Heart left ventricle (tissue), 16 donors: ENCODE results near the gene CNNM3. TPM values are rescaled to one million over a fixed set of nuclear protein-coding genes. Genes with fewer than 3 reads are reported as not detected.

Experiments used
- ATAC-seq, 4 donors: fragments of 200-7000 bp; cut with Tn5 transposase; one replicate each; pipeline ENCODE4 v1.9.1; 2020 to 2022; ENCODE audit warnings: moderate library complexity in 4 of 4, mild to moderate bottlenecking in 3 of 4, moderate number of reproducible peaks in 1 of 4
- DNase-seq, 5 donors: peaks; one replicate each; pipeline ENCODE4 v3.0.0-alpha.2; 2020
- H3K27ac ChIP-seq, 12 donors: fragments of 200-600 bp; sonication (generic) in 4 of 12; one replicate each; pipeline versions ENCODE4 v1.5.0 to v1.8.0; 2016 to 2022; ENCODE audit warnings: mild to moderate bottlenecking in 2 of 12
- H3K27me3 ChIP-seq, 9 donors: fragments of 200-600 bp; sonication (generic) in 2 of 9; one replicate each; pipeline versions ENCODE4 v1.5.1 to v1.8.0; 2016 to 2022; ENCODE audit warnings: mild to moderate bottlenecking in 3 of 9
- H3K36me3 ChIP-seq, 9 donors: fragments of 200-600 bp; sonication (generic) in 2 of 9; one replicate each; pipeline versions ENCODE4 v1.5.0 to v1.8.0; 2018 to 2022; ENCODE audit warnings: mild to moderate bottlenecking in 2 of 9
- H3K4me1 ChIP-seq, 12 donors: fragments of 200-600 bp; sonication (generic) in 4 of 12; one replicate each; pipeline versions ENCODE4 v1.5.0 to v1.8.0; 2016 to 2022; ENCODE audit warnings: mild to moderate bottlenecking in 3 of 12
- H3K4me3 ChIP-seq, 12 donors: fragments of 200-600 bp; sonication (generic) in 4 of 12; one replicate each; pipeline versions ENCODE4 v1.5.0 to v1.8.0; 2017 to 2022; ENCODE audit warnings: mild to moderate bottlenecking in 9 of 12, moderate library complexity in 4 of 12
- H3K9me3 ChIP-seq, 12 donors: fragments of 200-600 bp; sonication (generic) in 4 of 12; one replicate each; pipeline versions ENCODE4 v1.5.0 to v1.8.0; 2016 to 2022; ENCODE audit warnings: mild to moderate bottlenecking in 1 of 12
- CTCF ChIP-seq, 12 donors: fragments of 200-600 bp; sonication (generic) in 4 of 12; IDR thresholded peaks; one replicate each; pipeline versions ENCODE4 v1.5.0 to v1.8.0; 2018 to 2022; ENCODE audit warnings: antibody characterized with exemption in 12 of 12, mild to moderate bottlenecking in 5 of 12
- POLR2A ChIP-seq, 2 donors: fragments of 450-650 bp; IDR thresholded peaks; one replicate each; pipeline ENCODE4 v1.6.1; 2017; ENCODE audit warnings: antibody characterized with exemption in 2 of 2, mild to moderate bottlenecking in 2 of 2, moderate library complexity in 2 of 2
- WGBS, 4 donors: extraction: QIAGEN DNeasy Blood & Tissue Kit in 2 of 4; methylation state at CpG; one replicate each; pipeline versions ENCODE4 v1.1.5 to v1.1.7; 2013 to 2018; 5-methylcytosine and 5-hydroxymethylcytosine counted together
- intact Hi-C, 10 donors: fragments of 100-400 bp; cut with DNase I; formaldehyde crosslinking; loops; one replicate each; pipeline versions ENCODE4 v1.11.1 to v1.14.2; 2022
- microRNA counts, 2 donors: library from miRNA; unstranded; fragments of <30 nt; microRNA quantifications; one replicate each; lab custom pipeline; 2016
- microRNA-seq, 4 donors: library from miRNA; unstranded; fragments of <30 nt; microRNA quantifications; one replicate each; pipeline versions ENCODE4 to v1.2.0, GENCODE V29; 2017 to 2020
- polyA plus RNA-seq, 2 donors: library from polyadenylated mRNA; stranded (reverse); fragments of 200-250 nt; gene quantifications; one replicate each; pipeline ENCODE4 v1.2.3, GENCODE V29; 2013
- total RNA-seq, 9 donors: library from RNA; depleted of rRNA in 2 of 9; stranded (reverse); fragments of >200 nt in 2 of 9; fragmentation: NEBNext Ultra II Directional in 3 of 9; extraction: Animal tissue kit (Norgen Biotek cat#: 25700) in 3 of 9; gene quantifications; one replicate each; pipeline versions ENCODE4 v1.1.0 to v1.2.4, GENCODE V29; 2016 to 2023
- donor health status: ischemic (EF 13 %, LVEDD 7.1; RV severe dilation, severe dysfunction).
- donor health status: healthy with polysubstance abuse.
- donor health status: DM: no; HTN: yes; CAD: no.
- donor health status: DM: no; HTN: no; CAD: no.
- donor health status: ischemic (EF 25% LVEDD 6.9; RV normal size, moderate dysfunction).
- donor health status: ischemic (EF 25% LVEDD 5.7; RV mildly dilated, moderate dysfunction).
- donor health status: healthy.
- donor health status: DM: yes; HTN: yes; CAD: no.
- donor health status: ischemic (EF 35%, LVEDD 5.7; RV mildly dilated, moderate dysfunction).
- donor health status: nonischemic (EF 11% LVEDD 7.7; RV severe dilation, severe dysfunction).
- donor health status: DM: yes; HTN: yes; CAD: no.
- donor health status: PGD.
- donor health status: ischemic (EF 29% LVEDD 5.4; RV normal size, mild dysfunction).
- donor health status: nonischemic (EF 23%, LVEDD 6.1; RV moderate dilation, normal function).

Gene CNNM3
- total and polyA plus RNA-seq, 11 donors = 5.1 to 17.7 (median 10.2) TPM

GRCh38 chr2:96882230-96882629, 66.2 kb downstream of the CNNM3 start:
- Histone ChIP-seq H3K4me1 (peaks cover 0 to 40% (median 18%) of the 10 kb centered on the region in 12 donors), H3K4me3 (no peak overlapping the region), H3K36me3 (no peaks in the 10 kb centered on the region), H3K27me3 (peaks cover 0 to 4% (median 0%) of the 10 kb centered on the region in 9 donors), H3K9me3 (no peaks in the 10 kb centered on the region), H3K27ac (peak overlapping the region in 1 of 12 donors; percentile 6)
- WGBS, 4 donors = 79 to 83% (median 81%) methylated on average over 12 of the region's 12 CpGs
- intact Hi-C loops = no loop called here
- ATAC-seq (no peak), DNase-seq (no peak)
- TF ChIP-seq CTCF (IDR thresholded peaks at IDR 0.05) (no peak), POLR2A (IDR thresholded peaks at IDR 0.05) (no peak)

GRCh38 chr2:96882906-96883305, 66.8 kb downstream of the CNNM3 start:
- no peaks in the 10 kb centered on the region for H3K36me3 ChIP-seq
- WGBS, 4 donors = 71 to 89% (median 87%) methylated on average over 7 to 8 of the region's 8 CpGs
- peaks cover 0 to 4% (median 0%) of the 10 kb centered on the region in 9 donors for H3K27me3 ChIP-seq
- no peaks in the 10 kb centered on the region for H3K9me3 ChIP-seq
- DNase-seq = no peak
- TF ChIP-seq CTCF (IDR thresholded peaks at IDR 0.05) (no peak), POLR2A (IDR thresholded peaks at IDR 0.05) (no peak)
- intact Hi-C loops = no loop called here
- ATAC-seq = no peak
- no peak overlapping the region for H3K27ac ChIP-seq
- no peak overlapping the region for H3K4me3 ChIP-seq
- peaks cover 0 to 47% (median 24%) of the 10 kb centered on the region in 12 donors for H3K4me1 ChIP-seq

GRCh38 chr2:96883306-96883705, 67.2 kb downstream of the CNNM3 start:
- 80 to 88% (median 83%) methylated on average over 9 of the region's 9 CpGs for WGBS, 4 donors
- Histone ChIP-seq H3K36me3 (no peaks in the 10 kb centered on the region), H3K27ac (no peak overlapping the region), H3K9me3 (no peaks in the 10 kb centered on the region), H3K27me3 (peaks cover 0 to 4% (median 0%) of the 10 kb centered on the region in 9 donors), H3K4me3 (no peak overlapping the region), H3K4me1 (peaks cover 0 to 51% (median 27%) of the 10 kb centered on the region in 12 donors)
- TF ChIP-seq POLR2A (IDR thresholded peaks at IDR 0.05) (no peak), CTCF (IDR thresholded peaks at IDR 0.05) (no peak)
- ATAC-seq (no peak), DNase-seq (no peak)
- intact Hi-C loops = no loop called here

MicroRNAs encoded within 50 kb of the gene (microRNA counts, 767-probe panel; counts per million panel counts)
- microRNA hsa-miR-3127-5p (lab: Ali Mortazavi, UCI) = 71.6 to 908 counts per million in 2 donors

Small RNA genes within 50 kb of the gene (microRNA-seq; reads per million reads assigned to microRNA genes)
- gene MIR3127 = 3.6 to 7.4 (median 5.8) reads per million in 4 donors

Other genes with a start within 250 kb of the CNNM3 start
- 10 to 100 TPM; 22.7 to 38.0 (median 30.7) TPM for gene KANSL3, start 178.0 kb upstream of the CNNM3 start, total RNA-seq
- gene KANSL3, start 178.0 kb upstream of the CNNM3 start, polyA plus RNA-seq = 10 to 100 TPM; 13.8 to 24.0 TPM
- under 1 TPM in 2 of 9 donors, not detected in 7; 0.02 to 0.15 TPM for gene FER1L5, start 173.5 kb upstream of the CNNM3 start, total RNA-seq
- gene FER1L5, start 173.5 kb upstream of the CNNM3 start, polyA plus RNA-seq = under 1 TPM; 0.01 to 0.11 TPM
- 10 to 100 TPM; 15.1 to 27.8 (median 20.5) TPM for gene LMAN2L, start 76.2 kb upstream of the CNNM3 start, total RNA-seq
- 10 to 100 TPM; 11.3 to 38.5 TPM for gene LMAN2L, start 76.2 kb upstream of the CNNM3 start, polyA plus RNA-seq
- gene CNNM4, start 55.4 kb upstream of the CNNM3 start, total RNA-seq = 10 to 100 TPM; 13.1 to 47.7 (median 28.7) TPM
- gene CNNM4, start 55.4 kb upstream of the CNNM3 start, polyA plus RNA-seq = 10 to 100 TPM; 11.3 to 12.7 TPM
- 10 to 100 TPM in 2 of 9 donors, 1 to 10 TPM in 7; 2.3 to 23.6 (median 7.9) TPM for gene ANKRD23, start 27.8 kb downstream of the CNNM3 start, total RNA-seq
- 10 to 100 TPM in 1 of 2 donors, under 1 TPM in 1; 0.96 to 26.7 TPM for gene ANKRD23, start 27.8 kb downstream of the CNNM3 start, polyA plus RNA-seq
- 10 to 100 TPM; 13.3 to 18.4 (median 16.8) TPM for gene ANKRD39, start 41.7 kb downstream of the CNNM3 start, total RNA-seq
- gene ANKRD39, start 41.7 kb downstream of the CNNM3 start, polyA plus RNA-seq = 10 to 100 TPM; 18.3 to 33.4 TPM
- gene SEMA4C, start 53.8 kb downstream of the CNNM3 start, total RNA-seq = 10 to 100 TPM; 15.6 to 29.6 (median 22.0) TPM
- 10 to 100 TPM; 11.7 to 17.0 TPM for gene SEMA4C, start 53.8 kb downstream of the CNNM3 start, polyA plus RNA-seq
- gene FAM178B, start 170.3 kb downstream of the CNNM3 start, total RNA-seq = under 1 TPM in 4 of 9 donors, not detected in 5; 0.26 to 0.71 (median 0.50) TPM
- under 1 TPM; 0.14 to 0.50 TPM for gene FAM178B, start 170.3 kb downstream of the CNNM3 start, polyA plus RNA-seq